Fibroblast of gingiva (primary cell): ENCODE results near the gene ZSCAN21.
"Not testable (repeated sequence)": the region's sequence is repeated elsewhere in the genome, so short reads cannot be mapped to it uniquely, and the experiment has no call there.

Experiments
- DNase-seq: peaks from one replicate; pipeline ENCODE4 v3.0.0-alpha.2; 2011; ENCODE audit warnings: low read depth

Gene ZSCAN21

DNA sequence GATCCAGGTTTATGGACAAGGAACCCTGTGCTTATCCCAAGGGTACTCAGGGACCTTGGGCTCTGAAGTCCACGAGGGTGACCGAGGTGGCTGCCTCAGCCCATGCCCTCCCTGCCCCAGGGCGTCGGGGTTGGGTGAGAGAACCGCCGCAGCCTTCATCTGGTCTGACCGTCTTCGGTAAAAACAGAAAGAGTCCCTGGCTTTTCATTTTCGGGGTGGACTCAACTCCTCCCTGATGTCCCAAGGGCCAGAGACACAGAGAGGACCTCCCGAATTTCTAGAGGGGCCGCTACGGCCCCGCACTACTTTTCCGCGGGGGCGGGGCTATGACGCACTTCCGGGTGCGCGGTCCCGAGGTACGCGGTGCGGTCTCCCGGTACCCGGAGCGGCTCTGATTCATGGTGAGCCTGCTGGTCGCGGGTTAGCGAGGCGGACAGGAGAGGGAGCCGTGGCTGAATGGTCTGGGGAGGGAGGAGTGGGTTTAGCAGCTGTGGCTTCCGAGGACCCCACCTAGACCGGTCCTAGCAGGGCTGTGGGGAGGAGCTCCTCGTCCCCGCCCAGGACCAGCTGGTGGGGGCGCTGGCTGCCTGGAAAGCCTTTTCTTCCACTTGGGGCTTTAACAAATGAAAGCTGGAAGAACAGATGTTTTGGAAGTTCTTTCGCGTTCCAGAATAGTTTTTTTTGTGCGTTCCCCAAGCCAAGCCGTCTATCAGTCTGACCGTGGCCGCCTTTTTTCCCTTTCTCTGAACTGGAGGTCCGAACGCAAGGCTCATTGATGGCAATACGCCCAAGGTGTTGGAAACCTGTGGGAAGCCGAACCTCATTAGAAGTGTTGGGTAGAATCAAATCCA, at the start of gene ZSCAN21:
ZSCAN21 (plus strand) TSS at position 334 of the 851 bp plus-strand sequence. CDS start 7,233 bp downstream, outside the sequence.
- peak; percentile 81 for DNase-seq

DNA sequence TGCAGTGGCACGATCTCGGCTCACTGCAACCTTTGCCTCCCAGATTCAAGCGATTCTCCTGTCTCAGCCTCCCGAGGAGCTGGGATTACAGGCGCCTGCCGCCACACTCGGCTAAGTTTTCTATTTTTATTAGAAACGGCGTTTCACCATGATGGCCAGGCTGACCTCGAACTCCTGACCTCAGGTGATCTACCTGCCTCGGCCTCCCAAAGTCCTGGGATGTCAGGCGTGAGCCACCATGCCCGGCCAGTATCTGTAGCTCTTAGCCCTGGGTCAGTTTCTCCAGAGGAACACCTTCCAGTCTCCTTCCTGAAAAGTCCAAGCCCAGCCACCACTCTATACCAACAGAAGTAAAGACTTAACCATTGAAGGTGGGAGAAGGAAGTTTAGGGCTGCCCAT, 49.3 kb upstream of the ZSCAN21 start:
- no peak for DNase-seq

DNA sequence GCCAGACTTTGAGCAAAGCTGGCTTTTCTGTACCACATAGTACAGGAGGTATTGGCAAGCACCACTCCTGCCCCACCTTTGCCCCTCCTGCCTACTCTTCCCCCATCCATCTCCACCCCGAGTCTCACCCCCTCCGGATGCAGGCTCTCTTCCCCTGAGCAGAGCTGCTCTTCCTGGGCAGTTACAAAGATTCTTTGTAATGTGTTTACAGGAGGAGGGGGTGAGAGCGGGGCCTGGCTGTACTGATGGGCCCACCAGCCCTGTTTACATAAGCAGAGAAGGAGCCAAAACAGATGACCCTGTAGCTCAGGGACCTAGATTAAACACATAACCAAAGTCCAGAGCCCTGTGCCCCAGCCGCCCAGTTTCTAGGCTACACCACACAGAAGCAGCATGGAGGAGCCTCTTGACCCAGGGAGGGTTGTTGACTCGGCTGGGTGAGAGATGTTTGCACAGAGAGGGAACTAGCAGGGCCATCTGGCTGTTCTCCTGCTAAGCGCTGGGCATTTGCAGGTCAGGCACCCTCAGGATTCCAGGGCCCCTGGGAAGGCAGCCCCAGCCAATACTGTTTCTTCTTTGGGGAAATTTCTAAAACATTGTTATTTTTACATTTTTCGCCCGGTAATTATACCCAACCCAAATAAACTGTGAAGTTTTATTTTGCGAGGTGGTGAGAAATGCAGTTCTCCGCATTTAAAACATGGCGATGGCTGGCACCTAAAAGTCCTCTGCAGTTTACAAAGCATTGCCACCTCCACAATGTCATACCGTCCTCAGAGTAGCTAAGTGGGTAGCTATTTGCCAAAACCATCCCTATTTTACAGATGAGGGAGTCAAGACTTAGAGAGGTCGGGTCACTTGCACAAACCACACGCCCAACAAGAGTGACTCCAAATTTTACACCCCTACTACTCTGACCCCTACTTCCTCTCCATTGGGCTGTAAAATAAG, 45.6 kb upstream of the ZSCAN21 start:
- DNase-seq = no peak

DNA sequence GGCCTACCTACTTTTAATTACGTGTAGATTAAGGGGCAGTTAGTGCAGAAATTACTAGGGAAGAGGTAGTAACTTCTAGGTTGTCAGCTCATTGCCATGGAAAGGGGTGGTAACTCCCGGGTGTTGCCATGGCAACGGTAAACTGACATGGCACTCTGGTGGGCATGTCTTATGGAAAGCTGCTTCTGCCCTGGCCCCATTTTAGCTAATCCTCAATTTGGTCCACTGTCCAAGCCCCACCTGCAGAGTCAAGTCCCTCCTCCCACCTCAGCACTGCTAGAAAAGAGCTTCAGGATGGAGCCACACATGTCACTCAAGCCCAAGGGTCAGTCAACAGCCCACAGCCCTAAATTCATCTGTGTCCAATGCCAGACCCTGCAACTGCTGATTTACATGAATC, 41.7 kb upstream of the ZSCAN21 start:
- no peak for DNase-seq

GRCh38 chr7:100008525-100008924, 41.0 kb upstream of the ZSCAN21 start:
- no peak for DNase-seq

DNA sequence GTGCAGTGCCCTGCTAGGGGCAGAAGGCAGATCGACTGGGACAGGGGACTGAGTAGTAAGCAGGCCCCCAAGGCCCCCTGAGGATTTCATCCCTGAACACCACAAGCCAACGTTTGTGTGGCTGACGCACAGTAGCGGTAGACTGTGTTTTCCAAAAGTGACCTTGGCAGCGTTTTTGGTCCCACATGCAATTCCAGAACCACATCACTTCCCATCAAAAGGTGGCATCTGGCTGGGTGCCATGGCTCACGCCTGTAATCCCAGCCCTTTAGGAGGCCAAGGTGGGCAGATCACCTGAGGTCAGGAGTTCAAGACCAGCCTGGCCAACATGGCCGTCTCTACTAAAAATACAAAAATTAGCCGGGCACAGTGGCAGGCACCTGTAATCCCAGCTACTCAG, 39.6 kb upstream of the ZSCAN21 start:
- not testable (repeated sequence) for DNase-seq

- no peak for DNase-seq
These were observed 38.7 kb upstream of the ZSCAN21 start for GRCh38 chr7:100010901-100011300.

DNA sequence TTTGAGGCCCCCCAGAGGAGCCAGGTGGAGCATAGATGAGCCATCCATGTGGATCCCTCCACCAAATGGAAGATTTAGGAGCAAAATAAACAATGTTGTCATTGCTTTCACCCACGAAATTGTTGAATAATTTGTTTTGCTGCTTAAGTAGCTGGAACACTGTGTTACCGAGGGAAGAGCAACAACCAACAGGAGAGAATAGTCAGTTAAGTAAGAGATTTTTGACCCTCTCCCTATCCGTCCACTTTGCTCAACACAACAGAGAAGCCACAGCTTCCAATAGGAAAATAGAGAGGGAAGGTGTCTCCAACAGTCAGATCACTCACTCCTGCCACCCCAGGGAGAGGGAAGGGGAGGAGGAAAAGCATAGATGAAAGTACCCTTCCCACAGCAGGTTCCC, 38.1 kb upstream of the ZSCAN21 start:
- no peak for DNase-seq

DNA sequence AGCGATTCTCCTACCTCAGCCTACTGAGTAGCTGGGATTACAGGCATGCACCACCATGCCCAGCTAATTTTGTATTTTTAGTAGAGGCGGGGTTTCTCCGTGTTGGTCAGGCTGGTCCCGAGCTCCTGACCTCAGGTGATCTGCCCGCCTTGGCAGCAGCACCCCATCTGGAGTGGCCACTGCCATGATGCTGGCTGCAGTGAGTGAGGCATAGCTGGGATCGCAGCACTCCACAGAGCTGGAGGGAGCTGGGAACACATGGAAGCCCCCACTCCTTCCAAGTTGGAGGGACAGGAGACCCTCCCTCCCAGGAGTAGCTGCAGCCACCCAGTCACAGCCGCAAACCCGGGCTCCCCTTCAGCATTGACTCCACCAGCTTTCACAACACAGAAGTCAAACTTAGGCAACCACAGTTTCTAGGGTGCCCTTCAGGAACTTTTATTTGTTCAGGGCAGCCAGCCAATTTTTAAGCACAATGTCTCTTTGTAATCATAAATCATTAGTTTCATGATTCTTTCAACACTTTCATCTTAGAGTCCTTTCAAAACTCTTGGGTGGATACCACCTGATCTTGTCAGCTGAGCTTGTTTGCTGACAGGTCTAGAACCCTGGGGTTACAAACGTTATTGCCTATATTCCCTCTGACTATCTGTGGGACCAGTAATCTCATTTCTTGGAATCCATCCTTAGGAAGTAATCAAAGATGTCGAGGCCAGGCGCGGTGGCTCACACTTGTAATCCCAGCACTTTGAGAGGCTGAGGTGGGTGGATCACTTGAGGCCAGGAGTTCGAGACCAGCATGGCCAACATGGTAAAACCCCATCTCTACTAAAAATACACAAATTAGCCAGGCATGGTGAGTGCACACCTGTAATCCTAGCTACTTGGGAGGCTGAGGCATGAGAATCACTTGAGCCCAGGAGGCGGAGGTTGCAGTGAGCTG, 36.9 kb upstream of the ZSCAN21 start:
- DNase-seq = not testable (repeated sequence)

GRCh38 chr7:100013328-100013676, 36.3 kb upstream of the ZSCAN21 start:
- DNase-seq = no peak

- peak; percentile 92 for DNase-seq
These were observed 34.1 kb upstream of the ZSCAN21 start, which contains the start of gene ZKSCAN1 for GRCh38 chr7:100015232-100016214. Gene ZKSCAN1 (plus strand): TSS chr7:100015596. CDS start chr7:100023507, 7,911 bp downstream.

DNA sequence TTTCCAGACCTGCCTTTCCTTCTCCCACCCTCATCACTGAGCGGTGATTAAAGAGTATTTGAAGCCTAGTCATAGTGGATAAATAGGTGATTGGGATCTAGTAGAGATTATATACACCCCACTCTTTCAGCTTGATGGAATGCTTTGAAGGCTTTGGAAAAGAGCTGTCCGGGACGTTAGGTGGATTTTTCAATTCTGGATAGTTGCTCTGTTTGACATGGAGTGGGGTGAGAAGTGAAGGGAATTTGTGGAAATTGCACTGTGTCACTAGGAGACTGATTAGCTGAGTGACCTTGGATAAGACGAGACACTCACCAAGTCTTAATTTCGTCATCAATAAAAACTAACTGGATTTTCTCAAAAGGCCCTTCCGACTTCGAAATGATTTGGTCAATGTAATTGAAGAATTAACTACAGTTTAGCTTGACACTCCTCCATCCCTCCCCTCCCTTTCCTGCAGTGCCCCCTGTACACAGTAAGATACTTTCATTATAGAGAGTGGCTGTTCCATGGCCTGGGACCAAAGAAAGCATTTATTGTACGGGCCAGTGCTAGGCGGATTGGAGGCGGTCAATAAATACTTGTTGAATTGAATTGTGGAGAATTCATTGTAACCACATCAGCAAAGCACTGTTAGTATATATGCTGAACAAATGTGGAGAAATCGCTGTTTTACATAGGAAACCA, 33.2 kb upstream of the ZSCAN21 start:
- DNase-seq = no peak

GRCh38 chr7:100017300-100017699, 32.3 kb upstream of the ZSCAN21 start:
- DNase-seq = peak; percentile 34

- DNase-seq = no peak
These were observed 31.7 kb upstream of the ZSCAN21 start for GRCh38 chr7:100017875-100018274.

- DNase-seq = no peak
These were observed 29.7 kb upstream of the ZSCAN21 start for GRCh38 chr7:100019908-100020307.

- DNase-seq = no peak
These were observed 28.3 kb upstream of the ZSCAN21 start for GRCh38 chr7:100021297-100021696.

- DNase-seq = no peak
These were observed 27.0 kb upstream of the ZSCAN21 start for GRCh38 chr7:100022621-100023020.

- DNase-seq = no peak
These were observed 26.0 kb upstream of the ZSCAN21 start for GRCh38 chr7:100023526-100023925.

DNA sequence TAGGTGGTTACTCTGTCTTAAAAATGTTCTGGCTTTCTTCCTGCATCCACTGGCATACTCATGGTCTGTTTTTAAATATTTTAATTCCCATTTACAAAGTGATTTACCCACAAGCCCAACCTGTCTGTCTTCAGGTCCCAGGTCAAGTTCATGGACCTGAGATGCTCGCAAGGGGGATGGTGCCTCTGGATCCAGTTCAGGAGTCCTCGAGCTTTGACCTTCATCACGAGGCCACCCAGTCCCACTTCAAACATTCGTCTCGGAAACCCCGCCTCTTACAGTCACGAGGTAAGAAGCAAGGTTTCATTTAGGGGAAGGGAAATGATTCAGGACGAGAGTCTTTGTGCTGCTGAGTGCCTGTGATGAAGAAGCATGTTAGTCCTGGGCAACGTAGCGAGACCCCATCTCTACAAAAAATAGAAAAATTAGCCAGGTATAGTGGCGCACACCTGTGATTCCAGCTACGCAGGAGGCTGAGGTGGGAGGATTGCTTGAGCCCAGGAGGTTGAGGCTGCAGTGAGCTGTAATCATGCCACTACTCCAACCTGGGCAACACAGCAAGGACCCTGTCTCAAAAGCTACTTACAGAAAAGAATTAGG, 25.5 kb upstream of the ZSCAN21 start:
- DNase-seq = no peak
